Fibroblast of pulmonary artery (primary cell): Measurements from ENCODE around the gene PRR5.

Experiments used
- DNase-seq: peaks from one replicate; pipeline ENCODE4 v3.0.0-alpha.2; 2010; ENCODE audit warnings: low read depth
- H3K4me3 ChIP-seq: replicated peaks from 2 replicates; pipeline ENCODE4 v1.5.1; 2011; ENCODE audit warnings: low read depth, mild to moderate bottlenecking, control low read depth, low read length, moderate library complexity
- CTCF ChIP-seq: IDR thresholded peaks from 2 replicates; pipeline ENCODE4 v1.5.1; 2011; ENCODE audit warnings: mild to moderate bottlenecking, control low read depth, low read length, inconsistent platforms; ENCODE audit errors: missing control alignments

The PRR5 gene

GRCh38 chr22:44702479-44703198 is 635 bp downstream of the PRR5 start:
- peak; percentile 34 for DNase-seq
- H3K4me3 ChIP-seq, result peak overlapping the region; percentile 47
- TF ChIP-seq CTCF, result no peak

GRCh38 chr22:44703255-44703870 is 1.4 kb downstream of the PRR5 start:
- TF ChIP-seq CTCF, result no peak
- peak overlapping the region; percentile 47 for H3K4me3 ChIP-seq
- no peak for DNase-seq

GRCh38 chr22:44704159-44705021 is 2.4 kb downstream of the PRR5 start:
- H3K4me3 ChIP-seq, result no peak overlapping the region
- no peak for DNase-seq

GRCh38 chr22:44705022-44705297 is 3.0 kb downstream of the PRR5 start:
- DNase-seq, result no peak
- no peak overlapping the region for H3K4me3 ChIP-seq
- TF ChIP-seq CTCF, result no peak

More at GRCh38 chr22:44704159-44705021, 2.4 kb downstream of the PRR5 start:
- no peak for TF ChIP-seq CTCF

- TF ChIP-seq CTCF, result no peak
- no peak overlapping the region for H3K4me3 ChIP-seq
- DNase-seq, result no peak
Measured at GRCh38 chr22:44706488-44706887, 4.5 kb downstream of the PRR5 start.

GRCh38 chr22:44707178-44707577 is 5.2 kb downstream of the PRR5 start:
- DNase-seq, result no peak
- no peak for TF ChIP-seq CTCF
- H3K4me3 ChIP-seq, result no peak overlapping the region
